HEK293 (cell line): ENCODE results near the gene SLC7A6.

Experiments used
- CTCF ChIA-PET: fragments of 350-600 bp; formaldehyde crosslinking; extraction: SDS; loops from one replicate; lab custom pipeline; 2021; ENCODE audit warnings: antibody characterized with exemption; lab: Yijun Ruan, JAX
- POLR2A ChIA-PET: fragments of 300-600 bp; formaldehyde crosslinking; extraction: SDS; loops from one replicate; lab custom pipeline; 2020; ENCODE audit warnings: antibody characterized with exemption, inconsistent platforms; lab: Yijun Ruan, JAX
- H3K27ac ChIP-seq: fragments of 200-500 bp; sonication (Bioruptor generic); 2 replicates; pipeline ENCODE4 v1.5.1; 2014; ENCODE audit warnings: low read depth, low read length, control low read depth, inconsistent platforms; ENCODE audit errors: extremely low read depth
- H3K36me3 ChIP-seq, 2 experiments: fragments of 200-500 bp in 1 of 2; sonication (Bioruptor generic) in 1 of 2; 1 replicate in 1 of 2; 2 replicates in 1 of 2; pipeline ENCODE4 v1.5.1; 2014 to 2017; ENCODE audit warnings: inconsistent platforms in 2 of 2, low read length in 2 of 2; ENCODE audit not compliant: control insufficient read depth in 2 of 2, insufficient read depth in 1 of 2
- H3K4me1 ChIP-seq: fragments of 200-500 bp; sonication (Bioruptor generic); 2 replicates; pipeline ENCODE4 v1.5.1; 2014; ENCODE audit warnings: mild to moderate bottlenecking, low read length, inconsistent platforms; ENCODE audit not compliant: control insufficient read depth, insufficient read depth
- H3K4me3 ChIP-seq: 2 replicates; pipeline ENCODE4 v1.5.1; 2011; ENCODE audit warnings: low read depth, mild to moderate bottlenecking, control low read depth, low read length, moderate library complexity
- H3K9me3 ChIP-seq: fragments of 200-500 bp; sonication (Bioruptor generic); 2 replicates; pipeline ENCODE4 v1.5.1; 2014; ENCODE audit warnings: low read depth, low read length, inconsistent platforms; ENCODE audit not compliant: control insufficient read depth, insufficient read depth
- PATZ1 ChIP-seq: fragments of 450-650 bp; formaldehyde crosslinking; IDR thresholded peaks from 2 replicates; pipeline ENCODE4 v1.5.1; 2016; ENCODE audit warnings: missing biosample characterization, missing genetic modification characterization
- PRDM1 ChIP-seq: fragments of 450-650 bp; formaldehyde crosslinking; IDR thresholded peaks from 2 replicates; pipeline ENCODE4; 2016; ENCODE audit warnings: missing biosample characterization, missing genetic modification characterization
- SCRT2 ChIP-seq: fragments of 450-650 bp; formaldehyde crosslinking; IDR thresholded peaks from 2 replicates; pipeline ENCODE4 v1.5.1; 2016; ENCODE audit warnings: missing biosample characterization, missing genetic modification characterization
- ZBTB48 ChIP-seq: fragments of 450-650 bp; formaldehyde crosslinking; IDR thresholded peaks from 2 replicates; pipeline ENCODE4 v1.5.1; 2016; ENCODE audit warnings: missing biosample characterization, missing genetic modification characterization
- ZFHX2 ChIP-seq: fragments of 450-650 bp; formaldehyde crosslinking; conservative IDR thresholded peaks from 2 replicates; pipeline ENCODE4 v1.5.1; 2016; ENCODE audit warnings: missing biosample characterization, missing genetic modification characterization
- ZNF112 ChIP-seq: fragments of 450-650 bp; formaldehyde crosslinking; IDR thresholded peaks from 2 replicates; pipeline ENCODE4 v1.5.0; 2017; ENCODE audit warnings: missing biosample characterization, missing genetic modification characterization
- ZNF184 ChIP-seq: fragments of 450-650 bp; IDR thresholded peaks from 2 replicates; pipeline ENCODE4 v1.5.1; 2018; ENCODE audit warnings: missing biosample characterization, mild to moderate bottlenecking, missing genetic modification characterization
- ZNF626 ChIP-seq: fragments of 450-650 bp; sonication (Bioruptor Pico); formaldehyde crosslinking; IDR thresholded peaks from 2 replicates; pipeline ENCODE4 v1.5.1; 2018; ENCODE audit warnings: missing biosample characterization, missing genetic modification characterization, inconsistent platforms
- ZNF704 ChIP-seq: fragments of 450-650 bp; formaldehyde crosslinking; IDR thresholded peaks from 2 replicates; pipeline ENCODE4 v1.5.1; 2016; ENCODE audit warnings: missing biosample characterization, missing genetic modification characterization
- ZNF707 ChIP-seq: fragments of 450-650 bp; formaldehyde crosslinking; IDR thresholded peaks from 2 replicates; pipeline ENCODE4 v1.5.1; 2016; ENCODE audit warnings: missing biosample characterization, missing genetic modification characterization
- ZNF76 ChIP-seq: fragments of 450-650 bp; formaldehyde crosslinking; IDR thresholded peaks from 2 replicates; pipeline ENCODE4; 2016; ENCODE audit warnings: low read depth, missing biosample characterization, missing genetic modification characterization, borderline replicate concordance
- ZNF792 ChIP-seq: fragments of 450-650 bp; formaldehyde crosslinking; IDR thresholded peaks from 2 replicates; pipeline ENCODE4 v1.5.1; 2016; ENCODE audit warnings: missing biosample characterization, missing genetic modification characterization
- TF ChIP-seq, protein P1 (sequence below): fragments of 450-650 bp; formaldehyde crosslinking; IDR thresholded peaks from 2 replicates; pipeline ENCODE4 v1.5.1; 2016; ENCODE audit warnings: missing biosample characterization, missing genetic modification characterization

Gene SLC7A6

DNA sequence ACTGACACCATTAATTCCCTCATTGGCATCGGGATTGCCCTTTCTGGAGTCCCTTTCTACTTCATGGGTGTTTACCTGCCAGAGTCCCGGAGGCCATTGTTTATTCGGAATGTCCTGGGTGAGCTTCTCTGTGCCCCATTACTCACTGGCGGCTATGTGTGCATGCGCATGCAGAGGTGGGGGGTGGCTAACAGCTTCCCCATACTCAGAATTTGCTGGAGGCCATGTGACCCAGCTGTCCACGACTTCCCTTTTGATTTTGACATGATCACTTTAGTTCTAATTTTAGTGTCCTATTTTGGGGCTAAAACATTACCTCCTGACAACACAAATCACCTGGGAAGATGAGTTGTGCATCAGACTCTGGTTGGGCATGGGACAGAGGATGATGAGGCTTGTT, 32.4 kb downstream of the SLC7A6 start:
- peaks cover 28 to 91% of the 10 kb centered on the region in 2 experiments for H3K36me3 ChIP-seq
- CTCF ChIA-PET: interaction anchor here (0.6 to 8.6 kb wide), 3 partner anchors 10 to 149 kb away, joined by 3 to 65 read pairs (median 3); partner anchors contain the start of gene SLC7A6
- H3K27ac ChIP-seq: no peak overlapping the region
- no peak for TF ChIP-seq ZNF707 (tag by site-specific recombination)
- no peak for TF ChIP-seq ZNF184 (tag by site-specific recombination)
- TF ChIP-seq ZNF112 (tag by site-specific recombination): no peak
- TF ChIP-seq ZNF792: no peak
- TF ChIP-seq, protein P1, sequence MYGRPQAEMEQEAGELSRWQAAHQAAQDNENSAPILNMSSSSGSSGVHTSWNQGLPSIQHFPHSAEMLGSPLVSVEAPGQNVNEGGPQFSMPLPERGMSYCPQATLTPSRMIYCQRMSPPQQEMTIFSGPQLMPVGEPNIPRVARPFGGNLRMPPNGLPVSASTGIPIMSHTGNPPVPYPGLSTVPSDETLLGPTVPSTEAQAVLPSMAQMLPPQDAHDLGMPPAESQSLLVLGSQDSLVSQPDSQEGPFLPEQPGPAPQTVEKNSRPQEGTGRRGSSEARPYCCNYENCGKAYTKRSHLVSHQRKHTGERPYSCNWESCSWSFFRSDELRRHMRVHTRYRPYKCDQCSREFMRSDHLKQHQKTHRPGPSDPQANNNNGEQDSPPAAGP: no peak
- no peak for TF ChIP-seq ZNF704
- no peak for TF ChIP-seq ZNF76 (tag by site-specific recombination)
- POLR2A ChIA-PET: interaction anchor here (3.6 kb wide), 1 partner anchor 14 kb away, joined by 16 read pairs; the partner anchor contains the start of genes PRMT7 and SLC7A6OS
- H3K9me3 ChIP-seq: no peaks in the 10 kb centered on the region
- H3K4me1 ChIP-seq: no peaks in the 10 kb centered on the region
- no peak overlapping the region for H3K4me3 ChIP-seq

DNA sequence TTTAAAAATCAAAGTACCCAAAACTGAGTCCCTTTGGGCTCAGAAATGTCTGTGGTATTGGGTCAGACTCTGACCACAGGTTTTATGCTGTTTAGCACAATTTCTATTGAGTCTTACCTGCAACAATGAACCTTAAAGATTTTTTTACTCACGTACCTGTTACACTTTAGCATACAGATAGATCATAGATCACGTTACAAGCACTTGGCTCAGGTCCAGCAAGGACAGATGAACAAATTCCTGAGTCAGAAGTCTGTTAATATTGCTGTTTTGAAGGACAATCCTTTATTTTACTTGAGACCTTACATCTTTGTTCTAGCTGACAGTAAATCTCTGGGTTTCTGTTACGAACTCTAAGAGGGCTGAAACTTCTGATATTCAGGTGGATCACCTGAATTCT, 33.6 kb downstream of the SLC7A6 start:
- ChIA-PET CTCF (interaction anchor here (0.8 to 8.6 kb wide), 2 partner anchors 31 to 36 kb away, joined by 4 to 65 read pairs; partner anchors contain the start of gene SLC7A6), POLR2A (interaction anchor here (0.5 to 3.6 kb wide), 3 partner anchors 11 to 34 kb away, joined by 3 to 16 read pairs (median 3); partner anchors contain the start of genes PRMT7, SLC7A6 and SLC7A6OS)
- no peaks in the 10 kb centered on the region for H3K4me1 ChIP-seq
- H3K27ac ChIP-seq: no peak overlapping the region
- H3K36me3 ChIP-seq: peaks cover 33 to 93% of the 10 kb centered on the region in 2 experiments
- no peaks in the 10 kb centered on the region for H3K9me3 ChIP-seq
- TF ChIP-seq SCRT2 (tag by site-specific recombination) (peak; percentile 71), ZNF626 (no peak)
- no peak overlapping the region for H3K4me3 ChIP-seq

- Histone ChIP-seq H3K27ac (no peak overlapping the region), H3K9me3 (no peaks in the 10 kb centered on the region), H3K36me3 (peaks cover 34 to 91% of the 10 kb centered on the region in 2 experiments)
- CTCF ChIA-PET: interaction anchor here (0.8 to 8.6 kb wide), 2 partner anchors 31 to 36 kb away, joined by 4 to 65 read pairs; partner anchors contain the start of gene SLC7A6
- no peak for TF ChIP-seq PATZ1 (tag by site-specific recombination)
- TF ChIP-seq ZBTB48 (tag by site-specific recombination): no peak
- no peak for TF ChIP-seq ZFHX2 (tag by site-specific recombination)
- peak; percentile 20; the same call in 1 of the 2 replicates for TF ChIP-seq PRDM1 (tag by site-specific recombination)
- TF ChIP-seq, all 188 proteins: peak for 1
- Histone ChIP-seq H3K4me3 (no peak overlapping the region), H3K4me1 (no peaks in the 10 kb centered on the region)
- POLR2A ChIA-PET: interaction anchor here (0.5 to 3.6 kb wide), 4 partner anchors 11 to 34 kb away, joined by 3 to 16 read pairs (median 9); partner anchors contain the start of genes PRMT7, SLC7A6 and SLC7A6OS
Measured at GRCh38 chr16:68298312-68298711, 34.0 kb downstream of the SLC7A6 start.
